A673 (cell line): Measurements from ENCODE around the gene KDM8. TPM values are rescaled to one million over a fixed set of nuclear protein-coding genes. Genes with fewer than 3 reads are reported as not detected.

ENCODE experiments used
- BruUV-seq: library from RNA; stranded (reverse); fragments of 400-500 nt; replicated peaks from 2 replicates; lab custom pipeline; 2021; lab: Mats Ljungman, UMichigan
- CTCF ChIA-PET: fragments of 300-600 bp; sonication (Branson Sonifier 250); formaldehyde crosslinking; loops from one replicate; lab custom pipeline; 2022; ENCODE audit warnings: antibody characterized with exemption; lab: Charles Lee
- POLR2A ChIA-PET: fragments of 300-600 bp; sonication (Branson Sonifier 250); formaldehyde crosslinking; loops from one replicate; lab custom pipeline; 2022; ENCODE audit warnings: antibody characterized with exemption; ENCODE audit not compliant: low non-redundant PET; lab: Charles Lee
- DNase-seq: peaks from one replicate; pipeline ENCODE4 v3.0.0-alpha.2; 2015; ENCODE audit warnings: low spot score
- H3K27ac ChIP-seq: fragments of 200-600 bp; sonication (generic); 2 replicates; pipeline ENCODE4 v1.5.1; 2016; ENCODE audit warnings: mixed run types, low read depth, mild to moderate bottlenecking, mixed read lengths, antibody characterized with exemption, low read length; ENCODE audit not compliant: poor library complexity, severe bottlenecking
- H3K27me3 ChIP-seq: fragments of 200-600 bp; sonication (generic); replicated peaks from 2 replicates; pipeline ENCODE4 v1.6.1; 2017; ENCODE audit warnings: mixed run types, low read depth, mild to moderate bottlenecking, mixed read lengths, antibody characterized with exemption, low read length; ENCODE audit not compliant: insufficient read depth, poor library complexity
- H3K36me3 ChIP-seq: fragments of 200-600 bp; sonication (generic); 2 replicates; pipeline ENCODE4 v1.6.1; 2016; ENCODE audit warnings: mixed run types, mild to moderate bottlenecking, mixed read lengths, antibody characterized with exemption, low read length; ENCODE audit not compliant: insufficient read depth, poor library complexity, severe bottlenecking
- H3K4me1 ChIP-seq: fragments of 200-600 bp; sonication (generic); 2 replicates; pipeline ENCODE4 v1.6.1; 2017; ENCODE audit warnings: mixed run types, mild to moderate bottlenecking, mixed read lengths, antibody characterized with exemption, low read length; ENCODE audit not compliant: insufficient read depth, poor library complexity, severe bottlenecking
- H3K4me3 ChIP-seq: fragments of 200-600 bp; sonication (generic); 2 replicates; pipeline ENCODE4 v1.5.1; 2016; ENCODE audit warnings: low read depth, mixed run types, mild to moderate bottlenecking, mixed read lengths, low read length; ENCODE audit not compliant: poor library complexity, severe bottlenecking
- H3K9me3 ChIP-seq: fragments of 200-600 bp; sonication (generic); 2 replicates; pipeline ENCODE4 v1.6.1; 2016; ENCODE audit warnings: mixed run types, low read depth, mild to moderate bottlenecking, mixed read lengths, antibody characterized with exemption, low read length; ENCODE audit not compliant: poor library complexity, severe bottlenecking
- EZH2 ChIP-seq: fragments of 200-600 bp; sonication (generic); IDR thresholded peaks from 2 replicates; pipeline ENCODE4 v1.6.1; 2017; ENCODE audit warnings: borderline replicate concordance, low read depth, mild to moderate bottlenecking, mixed read lengths, antibody characterized with exemption, low read length; ENCODE audit not compliant: poor library complexity, severe bottlenecking
- intact Hi-C: fragments of 100-400 bp; cut with micrococcal nuclease; formaldehyde crosslinking; loops from one replicate; pipeline ENCODE4 v1.10.0; 2022; ENCODE audit not compliant: unreplicated experiment
- total RNA-seq: library from RNA; stranded (reverse); gene quantifications from 2 replicates; pipeline ENCODE4 v1.2.3, GENCODE V29; 2021
- TF ChIP-seq, protein P1 (sequence below): fragments of 300-800, 200-600 bp; sonication (generic); conservative IDR thresholded peaks from 2 replicates; pipeline ENCODE4 v1.5.1; 2017; ENCODE audit warnings: low read depth, mild to moderate bottlenecking, antibody characterized with exemption, low read length, moderate library complexity, mixed read lengths

Gene KDM8
- total RNA-seq, 1 experiment from 2014 or later: 8.8 TPM

- no peaks in the 10 kb centered on the region for H3K27me3 ChIP-seq
- ChIA-PET CTCF (no interaction called here), POLR2A (no interaction called here)
- BruUV-seq: no TSS peak
- no peak overlapping the region for H3K4me3 ChIP-seq
- DNase-seq: no peak
- H3K9me3 ChIP-seq: no peaks in the 10 kb centered on the region
- no peak overlapping the region for H3K27ac ChIP-seq
- TF ChIP-seq, protein P1, sequence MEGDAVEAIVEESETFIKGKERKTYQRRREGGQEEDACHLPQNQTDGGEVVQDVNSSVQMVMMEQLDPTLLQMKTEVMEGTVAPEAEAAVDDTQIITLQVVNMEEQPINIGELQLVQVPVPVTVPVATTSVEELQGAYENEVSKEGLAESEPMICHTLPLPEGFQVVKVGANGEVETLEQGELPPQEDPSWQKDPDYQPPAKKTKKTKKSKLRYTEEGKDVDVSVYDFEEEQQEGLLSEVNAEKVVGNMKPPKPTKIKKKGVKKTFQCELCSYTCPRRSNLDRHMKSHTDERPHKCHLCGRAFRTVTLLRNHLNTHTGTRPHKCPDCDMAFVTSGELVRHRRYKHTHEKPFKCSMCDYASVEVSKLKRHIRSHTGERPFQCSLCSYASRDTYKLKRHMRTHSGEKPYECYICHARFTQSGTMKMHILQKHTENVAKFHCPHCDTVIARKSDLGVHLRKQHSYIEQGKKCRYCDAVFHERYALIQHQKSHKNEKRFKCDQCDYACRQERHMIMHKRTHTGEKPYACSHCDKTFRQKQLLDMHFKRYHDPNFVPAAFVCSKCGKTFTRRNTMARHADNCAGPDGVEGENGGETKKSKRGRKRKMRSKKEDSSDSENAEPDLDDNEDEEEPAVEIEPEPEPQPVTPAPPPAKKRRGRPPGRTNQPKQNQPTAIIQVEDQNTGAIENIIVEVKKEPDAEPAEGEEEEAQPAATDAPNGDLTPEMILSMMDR: no peak
- TF ChIP-seq EZH2: no peak
- no peaks in the 10 kb centered on the region for H3K36me3 ChIP-seq
- intact Hi-C loops: no loop called here
- peaks cover under 1% of the 10 kb centered on the region for H3K4me1 ChIP-seq
Observed at GRCh38 chr16:27208081-27208680, 4.9 kb downstream of the KDM8 start.

- Histone ChIP-seq H3K27me3 (no peaks in the 10 kb centered on the region), H3K4me1 (no peaks in the 10 kb centered on the region), H3K36me3 (no peaks in the 10 kb centered on the region), H3K4me3 (no peak overlapping the region), H3K27ac (no peak overlapping the region), H3K9me3 (no peaks in the 10 kb centered on the region)
- POLR2A ChIA-PET: no interaction called here
- intact Hi-C loops: no loop called here
- DNase-seq: no peak
- no TSS peak for BruUV-seq
- CTCF ChIA-PET: no interaction called here
- TF ChIP-seq, protein P1: no peak
- TF ChIP-seq EZH2: no peak
Observed at GRCh38 chr16:27208796-27209195, 5.5 kb downstream of the KDM8 start.

- no TSS peak for BruUV-seq
- Histone ChIP-seq H3K36me3 (no peaks in the 10 kb centered on the region), H3K4me3 (no peak overlapping the region), H3K9me3 (no peaks in the 10 kb centered on the region), H3K27ac (no peak overlapping the region), H3K27me3 (no peaks in the 10 kb centered on the region), H3K4me1 (no peaks in the 10 kb centered on the region)
- no peak for DNase-seq
- ChIA-PET CTCF (no interaction called here), POLR2A (no interaction called here)
- TF ChIP-seq, protein P1: no peak
- no peak for TF ChIP-seq EZH2
- intact Hi-C loops: no loop called here
Observed at GRCh38 chr16:27209591-27209990, 6.3 kb downstream of the KDM8 start.
